H1 (cell line): ENCODE data around the gene FAM151A. TPM values are rescaled to one million over a fixed set of nuclear protein-coding genes. Genes with fewer than 3 reads are reported as not detected.

Source experiments
- RAD21 ChIP-seq, 2 experiments: IDR thresholded peaks in 1 of 2; conservative IDR thresholded peaks in 1 of 2; 2 replicates each; pipeline ENCODE4 v1.6.1; 2011; ENCODE audit warnings: low read depth in 2 of 2, low read length in 2 of 2, improper control_type of control experiment in 1 of 2, inconsistent platforms in 1 of 2, mild to moderate bottlenecking in 1 of 2, moderate library complexity in 1 of 2
- TEAD4 ChIP-seq: IDR thresholded peaks from 2 replicates; pipeline ENCODE4 v1.6.1; 2012; ENCODE audit warnings: low read depth, low read length, inconsistent platforms, mixed read lengths
- polyA plus RNA-seq, 7 experiments: library from polyadenylated mRNA; depleted of rRNA in 3 of 7; stranded (reverse) in 5 of 7; unstranded in 2 of 7; fragments of >200 nt in 5 of 7; fragments of 200-250 nt in 2 of 7; gene quantifications; 1 replicate in 5 of 7; 2 replicates in 1 of 7; 4 replicates in 1 of 7; pipeline versions ENCODE4 v1.2.1 to v1.2.3, GENCODE V29; 2011 to 2013; ENCODE audit warnings: missing spikeins in 2 of 7, mixed read lengths in 2 of 7
- total RNA-seq: library from RNA; stranded (reverse); fragmentation: NEBNext Ultra II Directional; extraction: Animal tissue kit (Norgen Biotek cat#: 25700); gene quantifications from 2 replicates; pipeline ENCODE4 v1.2.1, GENCODE V29; 2021

FAM151A gene
- total and polyA plus RNA-seq, 2 of the 8 experiments (the other 6 are each of a cell fraction or from before 2014, with no cell fraction given), result not detected

- TF ChIP-seq RAD21 (IDR thresholded peaks at IDR 0.05 in 1 of 2, conservative IDR thresholded peaks at IDR 0.05 in 1 of 2; ENCODE audit: low read depth in 2 of 2, low read length in 2 of 2) (no peak), TEAD4 (no peak)
These were observed 25.8 kb downstream of the FAM151A start (continued) for GRCh38 chr1:54597455-54598030.
